Renal cortex interstitium (tissue), 15 donors: ENCODE results near the gene MAN1B1. TPM values are rescaled to one million over a fixed set of nuclear protein-coding genes. Genes with fewer than 3 reads are reported as not detected.

ENCODE experiments used
- DNase-seq, 11 donors: peaks; one replicate each; pipeline ENCODE4 v3.0.0-alpha.2; 2013; ENCODE audit warnings: low read depth in 9 of 11, low spot score in 4 of 11; ENCODE audit errors: extremely low read depth in 1 of 11
- long read RNA-seq, 16 experiments: transcript quantifications; one replicate each; lab custom pipeline, GENCODE V29; 2026
- polyA plus RNA-seq, 3 donors: library from polyadenylated mRNA; unstranded; fragments of 120-200 nt; gene quantifications; one replicate each; pipeline ENCODE4 v1.2.1, GENCODE V29; 2013; ENCODE audit not compliant: insufficient read length in 3 of 3

The MAN1B1 gene
- 10 to 100 TPM; 46.1 to 62.1 (median 55.3) TPM for polyA plus RNA-seq
- long read RNA-seq, donor 1, partial matches to known transcripts, result 0 of 5 reads
- long read RNA-seq, donor 1, other reads (novel, unspliced or antisense), result 0 of 5 reads
- long read RNA-seq, donor 2, transcript MAN1B1-202 (13 exons, 2,769 nt), result major isoform, 6 of 8 reads
- long read RNA-seq, donor 2, partial matches to known transcripts, result 0 of 8 reads
- long read RNA-seq, donor 2, other reads (novel, unspliced or antisense), result 0 of 8 reads
- long read RNA-seq, donor 3, transcript MAN1B1-202 (13 exons, 2,769 nt), result major isoform, 15 of 29 reads
- long read RNA-seq, donor 3, partial matches to known transcripts, result 14 of 29 reads
- long read RNA-seq, donor 3, other reads (novel, unspliced or antisense), result 0 of 29 reads
- long read RNA-seq, donor 4, transcript MAN1B1-202 (13 exons, 2,769 nt), result major isoform, 9 of 10 reads
- long read RNA-seq, donor 4, partial matches to known transcripts, result 0 of 10 reads
- long read RNA-seq, donor 4, other reads (novel, unspliced or antisense), result 0 of 10 reads
- long read RNA-seq, donor 5, result 0 reads
- long read RNA-seq, donor 6, transcript MAN1B1-202 (13 exons, 2,769 nt), result major isoform, 11 of 14 reads
- long read RNA-seq, donor 6, partial matches to known transcripts, result 0 of 14 reads
- long read RNA-seq, donor 6, other reads (novel, unspliced or antisense), result 0 of 14 reads
- long read RNA-seq, donor 7, full-length matches to known transcripts, result 15 of 15 reads
- long read RNA-seq, donor 7, partial matches to known transcripts, result 0 of 15 reads
- long read RNA-seq, donor 7, other reads (novel, unspliced or antisense), result 0 of 15 reads
- long read RNA-seq, donor 8, full-length matches to known transcripts, result 20 of 20 reads
- long read RNA-seq, donor 8, partial matches to known transcripts, result 0 of 20 reads
- long read RNA-seq, donor 8, other reads (novel, unspliced or antisense), result 0 of 20 reads
- long read RNA-seq, donor 9, transcript MAN1B1-202 (13 exons, 2,769 nt), result major isoform, 11 of 18 reads
- long read RNA-seq, donor 9, partial matches to known transcripts, result 5 of 18 reads
- long read RNA-seq, donor 9, other reads (novel, unspliced or antisense), result 0 of 18 reads
- long read RNA-seq, donor 10, transcript MAN1B1-202 (13 exons, 2,769 nt), result major isoform, 13 of 26 reads
- long read RNA-seq, donor 10, partial matches to known transcripts, result 11 of 26 reads
- long read RNA-seq, donor 10, other reads (novel, unspliced or antisense), result 0 of 26 reads
- long read RNA-seq, donor 11, transcript MAN1B1-202 (13 exons, 2,769 nt), result major isoform, 7 of 12 reads
- long read RNA-seq, donor 11, partial matches to known transcripts, result 5 of 12 reads
- long read RNA-seq, donor 11, other reads (novel, unspliced or antisense), result 0 of 12 reads
- long read RNA-seq, donor 12, transcript MAN1B1-202 (13 exons, 2,769 nt), result major isoform, 7 of 9 reads
- long read RNA-seq, donor 12, partial matches to known transcripts, result 0 of 9 reads
- long read RNA-seq, donor 12, other reads (novel, unspliced or antisense), result 0 of 9 reads
- long read RNA-seq, donor 13, result 0 reads
- long read RNA-seq, donor 14, transcript MAN1B1-202 (13 exons, 2,769 nt), result major isoform, 13 of 16 reads
- long read RNA-seq, donor 14, partial matches to known transcripts, result 0 of 16 reads
- long read RNA-seq, donor 14, other reads (novel, unspliced or antisense), result 0 of 16 reads
- long read RNA-seq, donor 15, full-length matches to known transcripts, result 5 of 20 reads
- long read RNA-seq, donor 15, partial matches to known transcripts, result 15 of 20 reads
- long read RNA-seq, donor 15, other reads (novel, unspliced or antisense), result 0 of 20 reads
- long read RNA-seq, donor 16, full-length matches to known transcripts, result 34 of 52 reads
- long read RNA-seq, donor 16, partial matches to known transcripts, result 18 of 52 reads
- long read RNA-seq, donor 16, other reads (novel, unspliced or antisense), result 0 of 52 reads

DNA sequence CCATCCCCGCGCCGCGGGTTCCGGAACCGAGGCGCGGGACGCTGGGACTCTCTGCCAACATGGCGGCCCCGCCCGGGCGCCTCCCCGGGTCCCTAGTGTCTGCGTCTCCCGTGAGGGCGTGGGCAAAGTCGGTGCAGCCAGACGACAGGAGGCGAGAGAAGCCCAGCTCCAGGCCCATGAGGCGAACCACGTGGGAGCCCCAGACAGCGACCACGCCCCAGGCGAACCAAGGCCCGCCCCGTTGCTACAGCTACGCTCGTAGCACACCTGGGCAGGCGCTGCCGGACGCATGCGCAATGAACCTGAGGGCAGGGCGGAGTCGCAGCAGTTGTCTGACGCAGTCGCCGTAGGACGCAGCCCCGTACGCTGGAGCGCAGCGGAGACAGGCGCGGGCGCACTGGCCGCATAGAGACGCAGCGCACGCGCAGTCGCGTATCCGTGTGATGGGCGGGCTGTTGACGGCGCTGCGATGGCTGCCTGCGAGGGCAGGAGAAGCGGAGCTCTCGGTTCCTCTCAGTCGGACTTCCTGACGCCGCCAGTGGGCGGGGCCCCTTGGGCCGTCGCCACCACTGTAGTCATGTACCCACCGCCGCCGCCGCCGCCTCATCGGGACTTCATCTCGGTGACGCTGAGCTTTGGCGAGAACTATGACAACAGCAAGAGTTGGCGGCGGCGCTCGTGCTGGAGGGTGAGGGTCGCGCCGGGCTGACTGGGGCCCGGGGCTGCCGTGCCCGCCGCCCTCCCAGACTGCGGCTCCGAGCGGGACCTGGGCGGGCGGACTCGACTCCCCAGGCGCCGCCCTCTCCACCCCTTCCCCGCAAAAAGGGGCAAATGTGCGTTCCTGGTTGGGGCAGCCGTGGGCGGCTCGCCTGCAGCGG is at the start of gene MAN1B1:
TSS of gene MAN1B1 (plus strand) at position 455 of the 878 bp plus-strand sequence. CDS start at position 470, 15 bp downstream.
- peak; percentile 87 to 99 (median 97) for DNase-seq

DNA sequence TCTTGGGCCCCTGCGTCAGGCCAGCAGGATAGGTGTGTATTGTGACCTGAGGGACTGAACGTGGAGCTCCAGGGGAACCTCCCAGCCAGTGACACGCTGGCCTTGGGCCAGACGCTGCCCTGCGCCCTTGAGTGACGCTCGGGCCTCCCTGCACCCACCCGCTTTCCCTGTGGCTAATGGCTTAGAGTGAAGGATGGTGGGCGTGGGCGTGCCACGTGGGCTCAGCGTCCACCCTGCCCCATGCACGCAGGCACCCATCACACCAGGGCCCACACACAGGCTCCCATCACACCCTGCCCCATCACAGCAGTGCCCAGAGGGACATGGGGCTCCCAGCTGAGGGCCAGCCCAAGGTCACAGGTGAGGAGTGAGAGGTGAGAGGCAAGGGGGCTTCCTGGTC is 49.8 kb upstream of the MAN1B1 start:
- DNase-seq, result no peak

DNA sequence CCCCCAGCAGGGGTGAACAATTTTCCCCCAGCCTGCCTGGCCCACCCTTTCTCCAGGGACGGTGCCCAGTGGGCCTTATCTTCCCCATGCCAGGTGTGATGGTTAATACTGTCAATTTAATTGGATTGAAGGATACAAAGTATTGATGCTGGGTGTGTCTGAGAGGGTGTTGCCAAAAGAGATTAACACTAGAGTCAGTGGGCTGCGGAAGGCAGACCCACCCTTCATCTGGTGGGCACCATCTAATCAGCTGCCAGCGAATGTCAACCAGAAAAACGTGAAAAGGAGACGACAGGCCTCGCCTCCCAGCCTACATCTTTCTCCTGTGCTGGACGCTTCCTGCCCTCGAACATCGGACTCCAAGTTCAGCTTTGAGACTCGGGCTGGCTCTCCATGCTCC is 49.3 kb upstream of the MAN1B1 start:
- no peak for DNase-seq

DNA sequence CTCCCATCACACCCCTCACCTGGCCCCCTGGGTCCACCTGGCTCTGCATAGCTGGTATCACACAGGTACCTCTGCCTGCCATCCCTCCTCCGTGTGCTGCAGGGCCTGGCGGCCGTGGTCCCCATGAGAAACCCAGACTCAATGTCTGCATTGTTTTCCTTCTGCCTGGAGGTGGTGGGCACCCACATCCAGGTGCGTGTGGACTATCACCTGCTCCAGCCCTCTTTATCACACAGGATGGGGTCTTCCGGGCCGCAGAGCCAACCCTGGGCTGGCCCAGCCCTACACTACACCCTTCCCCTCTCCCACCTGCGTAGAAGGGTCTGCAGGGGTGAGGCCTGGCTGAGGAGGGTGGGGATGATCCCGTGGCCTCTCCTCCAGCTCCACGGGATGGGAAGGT is 47.9 kb upstream of the MAN1B1 start:
- no peak for DNase-seq

DNA sequence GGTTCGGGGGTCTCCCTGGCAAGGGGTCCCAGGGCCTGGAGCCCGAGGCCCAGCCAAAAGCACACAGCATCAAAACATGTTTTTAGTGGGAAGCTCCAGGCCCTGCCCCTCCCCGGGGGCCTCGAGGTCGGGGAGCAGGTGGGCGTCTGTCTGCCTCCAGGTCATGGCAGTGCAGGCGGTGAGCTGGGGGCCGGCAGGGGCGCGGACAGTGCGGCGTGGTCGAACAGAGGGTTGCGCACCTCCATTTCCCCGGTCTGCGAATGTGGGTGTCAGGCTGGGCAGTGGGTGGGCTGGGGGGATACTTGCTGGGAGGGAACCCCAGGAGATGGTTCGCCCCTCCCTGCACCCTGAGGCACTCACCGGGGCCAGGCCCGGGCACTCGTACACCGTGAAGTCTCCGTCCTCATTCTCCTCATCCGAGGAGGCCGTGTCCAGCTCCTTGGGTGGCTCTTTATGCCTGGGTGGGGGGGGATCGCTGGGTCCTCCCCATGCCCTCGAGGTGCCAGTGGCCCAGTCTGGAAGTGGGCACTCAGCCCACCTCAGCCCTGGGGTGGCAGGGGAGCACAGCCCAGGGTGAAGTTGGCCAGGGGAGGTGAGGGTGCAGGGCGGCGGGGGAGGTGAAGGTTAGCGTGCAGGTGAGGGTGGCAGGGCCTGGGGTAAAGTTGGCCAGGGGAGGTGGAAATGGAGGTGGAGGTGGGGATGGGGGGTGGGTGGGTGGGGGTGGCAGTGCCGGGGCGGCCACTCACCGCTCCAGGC is 47.0 kb upstream of the MAN1B1 start:
- DNase-seq, result no peak

DNA sequence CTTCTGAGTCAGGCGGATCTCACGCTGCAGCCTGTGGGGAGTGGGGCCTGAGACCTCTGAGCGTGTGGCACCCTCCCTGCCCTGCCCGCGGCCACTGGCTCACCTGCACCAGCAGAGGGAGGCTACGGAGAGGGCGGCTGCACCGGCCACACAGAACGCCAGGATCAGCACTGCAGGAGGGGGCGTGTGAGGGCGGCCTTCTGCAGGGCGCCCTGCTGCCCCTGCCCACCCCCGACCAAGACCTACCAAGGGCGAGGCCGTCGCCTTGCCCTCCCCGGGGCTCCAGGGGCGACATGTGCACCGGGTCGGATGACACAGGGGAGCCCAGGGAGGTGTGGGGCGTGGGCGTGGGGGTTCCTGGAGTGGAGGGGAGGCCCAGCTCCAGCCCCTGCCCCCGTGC is 46.2 kb upstream of the MAN1B1 start:
- no peak for DNase-seq

DNA sequence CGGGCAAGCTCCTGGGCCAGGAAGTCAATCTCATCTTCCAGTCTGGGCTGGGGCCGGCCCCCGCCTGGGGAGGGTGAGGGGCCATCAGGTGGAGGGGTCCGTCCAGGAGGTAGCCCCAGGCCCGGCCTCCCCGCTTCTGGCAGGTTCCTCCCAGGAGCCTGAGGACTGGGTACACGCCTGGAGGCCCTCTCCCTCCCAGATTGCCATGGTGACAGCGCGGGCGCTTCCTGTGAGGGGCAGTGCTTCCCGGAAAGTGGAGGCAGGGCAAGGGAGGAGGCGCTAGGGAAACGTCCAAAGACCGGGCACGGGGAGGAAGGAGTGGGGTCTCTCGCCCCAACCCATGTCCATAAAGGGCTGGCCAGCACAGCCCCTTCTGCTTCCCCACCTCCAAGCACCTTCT is 45.7 kb upstream of the MAN1B1 start:
- DNase-seq, result peak in 1 of 11 donors; percentile 34

DNA sequence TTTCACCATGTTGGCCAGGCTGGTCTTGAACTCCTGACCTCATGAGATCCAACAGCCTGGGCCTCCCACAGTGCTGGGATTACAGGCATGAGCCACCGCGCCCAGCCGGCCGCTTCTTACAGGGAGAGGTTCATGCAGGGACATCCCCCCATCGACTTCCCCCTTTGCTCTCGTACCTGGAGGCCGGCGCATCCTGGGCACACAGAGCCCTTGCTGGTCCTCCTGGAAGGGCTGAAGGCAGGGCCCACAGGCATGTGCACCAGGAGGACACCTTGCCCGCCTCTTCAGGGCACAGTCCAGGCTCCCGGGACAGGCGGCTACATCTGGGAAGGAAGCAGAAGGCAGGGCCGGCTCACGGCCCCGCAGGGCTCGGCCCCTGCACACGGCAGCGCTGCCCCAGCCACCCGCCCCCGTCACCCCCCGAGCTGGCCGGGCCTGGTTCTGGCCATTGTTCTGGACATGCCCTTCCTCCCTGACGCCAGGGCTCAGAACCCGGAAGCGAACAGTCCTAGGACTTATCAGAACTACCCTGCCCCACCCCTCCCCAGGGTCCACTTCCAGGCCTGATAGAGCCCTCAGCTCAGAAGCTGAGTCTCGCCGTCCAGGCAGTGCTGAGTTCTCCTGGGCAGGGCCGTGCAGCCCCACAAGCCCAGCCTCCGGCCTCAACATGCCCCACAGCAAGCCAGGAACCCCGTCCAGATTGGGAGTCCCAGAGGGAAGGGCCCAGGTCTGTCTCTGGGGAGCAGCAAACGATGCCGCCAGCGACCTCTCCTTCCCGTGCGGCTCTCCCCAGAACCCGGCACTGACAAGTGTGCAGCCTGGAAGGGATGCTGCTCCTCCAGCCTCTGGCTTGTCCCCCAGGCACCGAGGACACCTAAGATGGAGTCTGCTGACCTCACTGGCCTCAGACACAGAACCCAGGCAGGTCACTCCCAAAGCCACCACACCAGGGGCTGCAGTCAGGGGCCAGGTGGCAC is 43.7 kb upstream of the MAN1B1 start:
- no peak for DNase-seq

DNA sequence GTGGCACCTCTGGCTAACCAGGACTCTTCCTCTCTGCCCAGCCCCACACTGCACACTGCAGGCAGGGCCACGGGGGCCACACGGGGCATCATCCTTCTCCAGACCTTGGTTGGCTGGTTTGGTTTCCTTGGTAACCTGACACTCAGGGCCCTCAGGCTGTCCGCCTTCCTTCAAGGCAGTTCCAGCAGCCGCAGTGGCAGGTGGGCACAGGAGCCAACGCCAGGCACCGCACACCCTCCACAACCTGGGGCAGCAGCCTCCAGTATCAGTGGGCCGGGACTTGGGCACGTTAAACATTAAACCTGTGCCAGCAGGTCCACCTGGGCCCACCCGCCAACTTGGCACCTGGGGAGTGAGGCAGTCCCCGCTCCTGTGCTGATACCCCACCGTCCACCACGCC is 42.7 kb upstream of the MAN1B1 start:
- no peak for DNase-seq

DNA sequence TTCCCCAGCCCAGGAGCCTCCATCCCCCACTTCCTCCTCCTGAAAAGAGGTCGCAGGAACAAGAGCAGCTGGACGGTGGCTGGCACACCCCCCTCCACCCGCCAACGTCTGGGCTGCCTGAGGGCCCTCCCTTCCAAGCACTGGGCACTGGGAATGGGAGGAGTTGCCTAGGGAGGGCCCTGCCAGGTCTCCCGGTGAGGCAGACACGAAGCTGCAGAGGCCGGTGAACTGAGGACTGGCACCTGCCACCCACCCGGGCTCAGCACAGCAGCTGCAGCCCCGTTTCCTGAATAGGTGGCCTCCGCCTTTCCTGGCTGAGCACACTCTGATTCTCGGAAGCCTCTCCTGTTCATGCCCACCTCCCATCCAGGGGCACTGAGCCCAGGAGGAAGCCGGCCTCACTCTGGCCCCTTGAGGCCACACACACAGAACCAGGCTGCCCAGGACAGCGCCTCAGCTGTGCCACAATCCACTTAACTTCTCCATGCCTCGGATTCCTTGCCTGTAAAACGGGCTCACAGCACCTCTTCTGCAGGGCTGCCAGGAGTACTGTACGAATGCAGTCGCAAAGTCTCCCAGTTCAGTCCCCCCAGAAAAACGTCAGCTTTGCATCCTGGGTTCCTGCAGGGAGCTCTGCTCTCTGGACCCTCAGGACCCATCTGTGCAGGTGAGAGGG is 42.1 kb upstream of the MAN1B1 start:
- no peak for DNase-seq

DNA sequence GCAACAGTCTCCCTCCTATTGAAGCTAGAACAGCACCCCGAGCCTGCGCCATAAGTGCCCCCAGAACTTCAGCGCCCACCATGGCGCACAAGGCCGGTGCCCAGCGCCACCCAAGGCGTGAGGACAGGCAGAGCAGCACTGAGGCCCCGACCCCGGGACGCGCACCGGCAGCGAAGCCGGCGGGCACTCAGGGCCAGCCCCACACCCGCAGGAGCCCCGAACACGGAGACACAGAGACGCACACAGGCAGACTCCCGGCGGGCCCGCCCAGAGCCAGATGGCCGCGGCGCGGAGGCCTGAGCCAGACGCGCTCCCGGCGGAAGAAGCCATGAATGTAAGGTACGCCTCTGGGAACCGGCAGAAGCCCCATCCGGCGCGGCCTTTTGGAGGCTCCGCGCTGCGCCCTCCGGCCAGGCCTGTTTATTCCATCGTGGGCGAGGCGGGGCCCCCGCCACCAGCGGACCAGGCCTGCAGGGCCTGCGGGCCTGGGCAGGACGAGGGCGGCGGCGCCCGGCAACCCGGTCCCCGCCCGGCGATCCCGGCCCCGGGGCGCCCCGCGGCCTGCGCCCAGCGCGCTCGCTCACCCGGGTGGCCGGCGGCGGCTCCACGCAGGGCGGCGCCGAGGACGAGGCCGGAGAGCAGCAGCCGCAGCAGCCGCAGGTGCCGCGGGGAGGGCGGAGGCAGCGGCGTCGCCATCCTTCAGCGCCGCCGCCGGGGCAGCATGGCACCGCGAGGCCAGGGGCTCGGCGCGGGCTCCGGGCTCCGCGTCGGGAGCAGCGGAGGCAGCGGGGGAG is 41.3 kb upstream of the MAN1B1 start:
- no peak for DNase-seq

DNA sequence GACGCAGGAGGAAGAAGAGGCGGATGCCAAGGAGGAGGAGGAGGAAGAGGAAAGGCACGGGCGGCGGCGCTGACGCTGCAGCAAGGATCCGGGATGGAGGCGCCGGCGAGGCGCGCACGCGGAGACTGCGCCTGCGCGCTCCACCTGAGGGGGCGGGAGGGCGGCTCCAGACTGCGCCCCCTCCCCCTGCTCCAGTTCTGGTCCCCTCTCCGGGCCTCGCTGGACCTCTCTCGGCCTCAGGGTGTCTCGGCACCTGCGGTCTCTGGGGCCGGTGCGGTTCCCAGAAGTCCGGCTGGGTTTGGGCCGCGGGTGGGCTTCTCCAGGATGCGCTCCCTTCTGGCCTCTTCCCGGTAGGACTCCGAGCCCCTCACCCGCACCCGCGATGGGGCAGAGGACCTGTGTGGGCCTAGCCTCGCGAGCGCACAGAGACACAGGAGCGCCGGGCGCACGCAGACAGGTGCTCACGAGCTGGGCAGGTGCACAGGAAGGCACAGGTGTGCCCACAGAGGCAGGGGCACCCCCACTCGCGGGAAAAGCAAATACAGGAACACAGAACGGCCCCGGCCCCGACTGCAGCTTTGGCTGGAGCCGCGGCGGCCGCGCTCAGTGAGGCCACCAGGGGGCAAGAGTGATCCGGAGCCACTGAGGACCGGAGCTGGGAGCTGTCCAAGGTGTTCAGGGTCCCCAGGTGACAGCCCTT is 40.5 kb upstream of the MAN1B1 start, which contains the start of gene NPDC1:
TSS of gene NPDC1 (minus strand) at position 90 of the 700 bp plus-strand sequence. CDS start 188 bp downstream, outside the sequence.
- DNase-seq, result peak in 4 of 11 donors; percentile 74 to 80 (median 77)
